Measurements from ENCODE around the gene RBM20. TPM values are rescaled to one million over a fixed set of nuclear protein-coding genes. Genes with fewer than 3 reads are reported as not detected.

Gene RBM20
- total RNA-seq, 1 experiment from 2014 or later = 0.17 TPM

DNA sequence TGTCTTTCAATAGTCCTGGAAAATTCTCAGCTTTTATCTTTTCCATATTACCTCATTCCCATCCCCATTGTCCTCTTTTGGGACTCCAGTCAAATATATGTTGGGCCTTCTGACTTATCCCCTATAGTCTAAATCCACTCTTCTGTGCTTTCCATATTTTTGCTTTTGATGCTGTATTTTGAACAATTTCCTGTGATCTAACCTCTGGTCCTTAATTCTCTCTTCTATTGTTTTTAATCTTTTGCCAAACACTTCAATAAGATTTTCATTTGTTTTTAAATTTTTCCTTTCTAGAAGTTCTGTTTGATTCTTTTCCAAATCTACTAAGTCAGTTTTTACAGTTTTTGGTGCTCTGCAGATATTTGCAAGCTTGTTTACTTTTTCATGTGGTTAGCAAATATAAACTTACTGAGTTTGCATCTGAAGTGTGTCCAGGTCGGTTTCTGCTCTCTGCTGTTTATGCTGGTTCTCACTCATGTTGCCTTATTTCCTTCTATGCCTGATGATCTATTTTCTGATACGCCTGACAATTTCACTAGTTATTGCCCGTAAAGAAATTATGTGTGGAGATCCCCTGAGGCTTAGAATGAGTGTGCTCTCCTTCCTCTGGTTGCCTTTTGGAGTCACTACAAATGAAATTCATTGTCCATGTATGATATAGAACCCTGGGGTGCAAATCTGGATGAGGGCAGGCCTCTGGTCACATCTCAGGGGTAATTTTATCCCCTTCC, 110.4 kb downstream of the RBM20 start:
- H3T11ph ChIP-seq (ENCODE audit: low read length) = no peak overlapping the region
- no peak overlapping the region for H2BK20ac ChIP-seq (ENCODE audit: low read depth, low read length, poor library complexity, severe bottlenecking)
- no peak overlapping the region for H3K18ac ChIP-seq (ENCODE audit: insufficient read length, low read depth, low read length)
- Mint-ChIP-seq H3K27me3 (ENCODE audit: low read depth) (no peaks in the 10 kb centered on the region; the same call in none of the 2 replicates), H3K4me1 (0 out of 4 replicates have a peak, but pooled peaks cover 0 to 2% of the 10 kb centered on the region in 2 experiments), H3K27ac (no peak overlapping the region), H3K36me3 (ENCODE audit: insufficient read depth in 1 of 3, low read depth in 3 of 3) (no peaks in the 10 kb centered on the region), H3K9me3 (peaks cover 0 to 4% of the 10 kb centered on the region in 2 experiments; a peak in 2 of 5 replicates), H3K4me3 (no peak overlapping the region)
- H4K5ac ChIP-seq (ENCODE audit: insufficient read length, low read depth, low read length) = no peak overlapping the region
- H3K9me3 ChIP-seq (ENCODE audit: control insufficient read depth, low read depth, low read length) = no peaks in the 10 kb centered on the region
- H2BK5ac ChIP-seq (ENCODE audit: insufficient read length, low read length) = no peak overlapping the region
- no peak overlapping the region for H3K27ac ChIP-seq (ENCODE audit: insufficient read length, low read depth, low read length)
- H3K23ac ChIP-seq (ENCODE audit: insufficient read length, low read depth, low read length) = no peak overlapping the region
- H3K4ac ChIP-seq (ENCODE audit: low read depth, low read length) = no peak overlapping the region
- no peak overlapping the region for H2AK5ac ChIP-seq (ENCODE audit: insufficient read length, low read length)
- H3K9ac ChIP-seq (ENCODE audit: extremely low read depth, insufficient read length, low read length) = no peak overlapping the region
- H4K8ac ChIP-seq (replicated peaks; ENCODE audit: insufficient read length, low read depth, low read length) = no peak overlapping the region
- H3K56ac ChIP-seq (ENCODE audit: insufficient read length, low read depth, low read length) = no peak overlapping the region
- H3K4me2 ChIP-seq (ENCODE audit: insufficient read depth, insufficient read length, low read length) = no peak overlapping the region
- WGBS (ENCODE audit: extremely low coverage, insufficient read length, low lambda C conversion rate) = no CpG with 5 or more reads among the region's 3 CpGs
- H3K23me2 ChIP-seq (ENCODE audit: insufficient read length, low read depth, low read length, poor library complexity, severe bottlenecking) = no peaks in the 10 kb centered on the region
- no peak overlapping the region for H3K14ac ChIP-seq (ENCODE audit: insufficient read depth, low read length)
- no peak overlapping the region for H2BK120ac ChIP-seq (ENCODE audit: low read depth, low read length, poor library complexity, severe bottlenecking)
- H2BK12ac ChIP-seq (ENCODE audit: insufficient read length, low read depth, low read length) = no peak overlapping the region
- no peak overlapping the region for H2AFZ ChIP-seq (ENCODE audit: low read length)
- H3K27me3 ChIP-seq (ENCODE audit: insufficient read depth, low read length) = no peaks in the 10 kb centered on the region
- H2BK15ac ChIP-seq (ENCODE audit: low read depth, low read length) = no peak overlapping the region
- H3K4me1 ChIP-seq (ENCODE audit: insufficient read depth, low read length) = no peaks in the 10 kb centered on the region
- no peak overlapping the region for H4K91ac ChIP-seq (ENCODE audit: insufficient read length, low read depth, low read length)
- DNase-seq = no peak
- H3K79me2 ChIP-seq (ENCODE audit: insufficient read depth, low read length) = no peaks in the 10 kb centered on the region
- no peaks in the 10 kb centered on the region for H4K20me1 ChIP-seq (ENCODE audit: control insufficient read depth, insufficient read depth, insufficient read length)
- TF ChIP-seq, protein P1, sequence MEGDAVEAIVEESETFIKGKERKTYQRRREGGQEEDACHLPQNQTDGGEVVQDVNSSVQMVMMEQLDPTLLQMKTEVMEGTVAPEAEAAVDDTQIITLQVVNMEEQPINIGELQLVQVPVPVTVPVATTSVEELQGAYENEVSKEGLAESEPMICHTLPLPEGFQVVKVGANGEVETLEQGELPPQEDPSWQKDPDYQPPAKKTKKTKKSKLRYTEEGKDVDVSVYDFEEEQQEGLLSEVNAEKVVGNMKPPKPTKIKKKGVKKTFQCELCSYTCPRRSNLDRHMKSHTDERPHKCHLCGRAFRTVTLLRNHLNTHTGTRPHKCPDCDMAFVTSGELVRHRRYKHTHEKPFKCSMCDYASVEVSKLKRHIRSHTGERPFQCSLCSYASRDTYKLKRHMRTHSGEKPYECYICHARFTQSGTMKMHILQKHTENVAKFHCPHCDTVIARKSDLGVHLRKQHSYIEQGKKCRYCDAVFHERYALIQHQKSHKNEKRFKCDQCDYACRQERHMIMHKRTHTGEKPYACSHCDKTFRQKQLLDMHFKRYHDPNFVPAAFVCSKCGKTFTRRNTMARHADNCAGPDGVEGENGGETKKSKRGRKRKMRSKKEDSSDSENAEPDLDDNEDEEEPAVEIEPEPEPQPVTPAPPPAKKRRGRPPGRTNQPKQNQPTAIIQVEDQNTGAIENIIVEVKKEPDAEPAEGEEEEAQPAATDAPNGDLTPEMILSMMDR (conservative IDR thresholded peaks at IDR 0.05) = no peak
- no peaks in the 10 kb centered on the region for H3K79me1 ChIP-seq (ENCODE audit: insufficient read depth, low read depth, low read length, poor library complexity, severe bottlenecking)
